SH-SY5Y (cell line): Measurements from ENCODE around the gene EIF4G3.

Source experiments
- GATA2 ChIP-seq: IDR thresholded peaks from 2 replicates; pipeline ENCODE4 v1.6.1; 2011; ENCODE audit warnings: mild to moderate bottlenecking, low read depth, low read length
- GATA3 ChIP-seq: IDR thresholded peaks from 2 replicates; pipeline ENCODE4 v1.6.1; 2011; ENCODE audit warnings: low read depth, mild to moderate bottlenecking, low read length, moderate library complexity

DNA sequence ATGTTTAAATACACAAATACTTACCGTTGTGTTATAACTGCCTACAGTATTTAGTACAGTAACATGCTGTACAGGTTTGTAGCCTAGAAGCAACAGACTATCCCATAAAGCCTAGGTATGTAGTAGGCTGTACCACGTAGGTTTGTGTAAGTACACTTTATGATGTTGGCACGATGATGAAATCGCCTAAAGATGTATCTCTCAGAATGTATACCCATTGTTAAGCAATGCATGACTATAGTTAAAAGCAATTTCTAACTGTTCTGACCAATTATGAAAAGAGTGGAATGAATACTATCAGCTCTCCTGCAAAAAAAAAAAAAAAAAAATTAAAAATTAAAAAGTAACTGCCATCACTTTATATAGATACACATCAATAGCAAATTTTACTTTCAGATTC is 401.0 kb downstream of the EIF4G3 start:
- TF ChIP-seq GATA2 (no peak), GATA3 (no peak)
